BE2C (cell line): ENCODE data around the gene SPON2.

ENCODE experiments used
- DNase-seq: peaks from one replicate; pipeline ENCODE4 v3.0.0-alpha.2; 2020
- H3K27me3 ChIP-seq: fragments of 250-450 bp; sonication (Bioruptor Pico); 2 replicates; pipeline ENCODE4 v1.5.1; 2020; ENCODE audit warnings: mild to moderate bottlenecking
- H3K36me3 ChIP-seq: fragments of 250-450 bp; sonication (Bioruptor Pico); 2 replicates; pipeline ENCODE4 v1.5.1; 2020; ENCODE audit warnings: mild to moderate bottlenecking
- H3K4me1 ChIP-seq: fragments of 250-450 bp; sonication (Bioruptor Pico); 2 replicates; pipeline ENCODE4 v1.5.1; 2020
- H3K4me3 ChIP-seq: 2 replicates; pipeline ENCODE4 v1.5.1; 2011; ENCODE audit warnings: low read depth, low read length
- H3K9me3 ChIP-seq: fragments of 250-450 bp; sonication (Bioruptor Pico); 2 replicates; pipeline ENCODE4 v1.5.1; 2020
- CTCF ChIP-seq: IDR thresholded peaks from 2 replicates; pipeline ENCODE4 v1.5.1; 2012; ENCODE audit warnings: mild to moderate bottlenecking, low read depth, low read length

SPON2 gene

GRCh38 chr4:1210241-1210841, 38.0 kb upstream of the SPON2 start:
- peak; percentile 10 for DNase-seq
- H3K27me3 ChIP-seq: no peaks in the 10 kb centered on the region
- no peaks in the 10 kb centered on the region for H3K9me3 ChIP-seq
- no peak for TF ChIP-seq CTCF
- H3K36me3 ChIP-seq: peaks cover 33% of the 10 kb centered on the region
- peaks cover 5% of the 10 kb centered on the region; the same call in 1 of the 2 replicates for H3K4me1 ChIP-seq
- no peak overlapping the region for H3K4me3 ChIP-seq

- no peaks in the 10 kb centered on the region for H3K9me3 ChIP-seq
- DNase-seq: peak; percentile 37
- no peak overlapping the region for H3K4me3 ChIP-seq
- H3K36me3 ChIP-seq: peaks cover 28% of the 10 kb centered on the region
- TF ChIP-seq CTCF: no peak
- peaks cover 5% of the 10 kb centered on the region; the same call in 1 of the 2 replicates for H3K4me1 ChIP-seq
- H3K27me3 ChIP-seq: no peaks in the 10 kb centered on the region
Measured at GRCh38 chr4:1209821-1210220, 37.4 kb upstream of the SPON2 start.

- Histone ChIP-seq H3K27me3 (no peaks in the 10 kb centered on the region), H3K4me1 (peaks cover 5% of the 10 kb centered on the region; the same call in 1 of the 2 replicates), H3K36me3 (peaks cover 23% of the 10 kb centered on the region), H3K4me3 (no peak overlapping the region), H3K9me3 (no peaks in the 10 kb centered on the region)
- DNase-seq: peak; percentile 7
- TF ChIP-seq CTCF: no peak
Measured at GRCh38 chr4:1208970-1209704, 36.8 kb upstream of the SPON2 start.

GRCh38 chr4:1208266-1208961, 36.0 kb upstream of the SPON2 start:
- peaks cover 19% of the 10 kb centered on the region for H3K36me3 ChIP-seq
- H3K4me3 ChIP-seq: no peak overlapping the region
- peak; percentile 14 for DNase-seq
- peaks cover 5% of the 10 kb centered on the region; the same call in 1 of the 2 replicates for H3K4me1 ChIP-seq
- no peaks in the 10 kb centered on the region for H3K9me3 ChIP-seq
- TF ChIP-seq CTCF: no peak
- no peaks in the 10 kb centered on the region for H3K27me3 ChIP-seq

GRCh38 chr4:1207603-1208265, 35.4 kb upstream of the SPON2 start:
- DNase-seq: peak; percentile 22
- Histone ChIP-seq H3K27me3 (no peaks in the 10 kb centered on the region), H3K36me3 (peaks cover 12% of the 10 kb centered on the region)

More at GRCh38 chr4:1207603-1208265, 35.4 kb upstream of the SPON2 start:
- Histone ChIP-seq H3K9me3 (no peaks in the 10 kb centered on the region), H3K4me3 (no peak overlapping the region), H3K4me1 (peaks cover 5% of the 10 kb centered on the region; the same call in 1 of the 2 replicates)
- TF ChIP-seq CTCF: no peak
